ENCODE results near the gene GPR34.

The GPR34 gene

GRCh38 chrX:41722816-41723618 is 34.2 kb downstream of the GPR34 start:
- no peaks in the 10 kb centered on the region for H3K9me2 ChIP-seq (replicated peaks; ENCODE audit: low read depth, low read length)
- H3K4me2 ChIP-seq (ENCODE audit: low read depth, low read length, poor library complexity, severe bottlenecking): no peak overlapping the region
- H3K27me3 ChIP-seq (ENCODE audit: insufficient read depth, low read length, poor library complexity, severe bottlenecking): no peaks in the 10 kb centered on the region
- H3K4me1 ChIP-seq (ENCODE audit: insufficient read depth, low read length, poor library complexity, severe bottlenecking): peaks cover 17% of the 10 kb centered on the region
- H3K9ac ChIP-seq (ENCODE audit: low read depth, low read length, poor library complexity, severe bottlenecking): no peak overlapping the region
- no peaks in the 10 kb centered on the region for H3K79me2 ChIP-seq (ENCODE audit: insufficient read depth, low read length)
- no peaks in the 10 kb centered on the region for H3K36me3 ChIP-seq (ENCODE audit: insufficient read depth, low read length)
- no peaks in the 10 kb centered on the region for H4K20me1 ChIP-seq (ENCODE audit: insufficient read depth, low read length, poor library complexity, severe bottlenecking)
- H3K9me3 ChIP-seq (ENCODE audit: insufficient read depth, low read depth, low read length): no peaks in the 10 kb centered on the region
- H3F3A ChIP-seq (ENCODE audit: low read depth): peaks cover 3% of the 10 kb centered on the region; the same call in 1 of the 2 replicates
- TF ChIP-seq EZH2phosphoT487 (IDR thresholded peaks at IDR 0.05; ENCODE audit: borderline replicate concordance) (no peak), CTCF (conservative IDR thresholded peaks at IDR 0.05; ENCODE audit: low read length) (no peak)
- no peak overlapping the region for H3K4me3 ChIP-seq (ENCODE audit: low read length, poor library complexity, severe bottlenecking)
- H2AFZ ChIP-seq (ENCODE audit: low read length): no peak overlapping the region

GRCh38 chrX:41723826-41724225 is 35.1 kb downstream of the GPR34 start, which contains the start of gene GPR82:
TSS of gene GPR82 (plus strand) at chrX:41724181. CDS start at chrX:41727027, 2,846 bp downstream.
- Histone ChIP-seq H2AFZ (ENCODE audit: low read length) (no peak within 1 kb of the TSS), H4K20me1 (ENCODE audit: insufficient read depth, low read length, poor library complexity, severe bottlenecking) (no peaks in the 10 kb centered on the region), H3K9ac (ENCODE audit: low read depth, low read length, poor library complexity, severe bottlenecking) (no peak within 1 kb of the TSS), H3K79me2 (ENCODE audit: insufficient read depth, low read length) (no peaks in the 10 kb centered on the region), H3K4me3 (ENCODE audit: low read length, poor library complexity, severe bottlenecking) (no peak within 1 kb of the TSS), H3K36me3 (ENCODE audit: insufficient read depth, low read length) (no peaks in the 10 kb centered on the region), H3F3A (ENCODE audit: low read depth) (peaks cover 3% of the 10 kb centered on the region; the same call in 1 of the 2 replicates), H3K9me2 (replicated peaks; ENCODE audit: low read depth, low read length) (no peaks in the 10 kb centered on the region), H3K4me1 (ENCODE audit: insufficient read depth, low read length, poor library complexity, severe bottlenecking) (peaks cover 17% of the 10 kb centered on the region), H3K27me3 (ENCODE audit: insufficient read depth, low read length, poor library complexity, severe bottlenecking) (no peaks in the 10 kb centered on the region), H3K9me3 (ENCODE audit: insufficient read depth, low read depth, low read length) (no peaks in the 10 kb centered on the region), H3K4me2 (ENCODE audit: low read depth, low read length, poor library complexity, severe bottlenecking) (no peak within 1 kb of the TSS)
- TF ChIP-seq EZH2phosphoT487 (IDR thresholded peaks at IDR 0.05; ENCODE audit: borderline replicate concordance): no peak
- no peak for TF ChIP-seq CTCF (conservative IDR thresholded peaks at IDR 0.05; ENCODE audit: low read length)

GRCh38 chrX:41728125-41728524 is 39.4 kb downstream of the GPR34 start:
- H3K36me3 ChIP-seq (ENCODE audit: insufficient read depth, low read length): no peaks in the 10 kb centered on the region
- no peaks in the 10 kb centered on the region for H3K9me3 ChIP-seq (ENCODE audit: insufficient read depth, low read depth, low read length)
- H2AFZ ChIP-seq (ENCODE audit: low read length): no peak overlapping the region
- H3K79me2 ChIP-seq (ENCODE audit: insufficient read depth, low read length): no peaks in the 10 kb centered on the region
- no peaks in the 10 kb centered on the region for H3F3A ChIP-seq (ENCODE audit: low read depth)
- no peaks in the 10 kb centered on the region for H4K20me1 ChIP-seq (ENCODE audit: insufficient read depth, low read length, poor library complexity, severe bottlenecking)
- H3K4me3 ChIP-seq (ENCODE audit: low read length, poor library complexity, severe bottlenecking): no peak overlapping the region
- H3K9me2 ChIP-seq (replicated peaks; ENCODE audit: low read depth, low read length): no peaks in the 10 kb centered on the region
- peaks cover 5% of the 10 kb centered on the region for H3K4me1 ChIP-seq (ENCODE audit: insufficient read depth, low read length, poor library complexity, severe bottlenecking)
- H3K9ac ChIP-seq (ENCODE audit: low read depth, low read length, poor library complexity, severe bottlenecking): no peak overlapping the region
- TF ChIP-seq CTCF (conservative IDR thresholded peaks at IDR 0.05; ENCODE audit: low read length) (no peak), EZH2phosphoT487 (IDR thresholded peaks at IDR 0.05; ENCODE audit: borderline replicate concordance) (no peak)
- H3K4me2 ChIP-seq (ENCODE audit: low read depth, low read length, poor library complexity, severe bottlenecking): no peak overlapping the region
- no peaks in the 10 kb centered on the region for H3K27me3 ChIP-seq (ENCODE audit: insufficient read depth, low read length, poor library complexity, severe bottlenecking)

Data from Loucy (cell line).